H9 (cell line): Measurements from ENCODE around the gene SDK1. TPM values are rescaled to one million over a fixed set of nuclear protein-coding genes. Genes with fewer than 3 reads are reported as not detected.

Experiments used
- DNase-seq: peaks from one replicate; pipeline ENCODE4 v3.0.0-alpha.2; 2017
- H2AFZ ChIP-seq: one replicate; pipeline ENCODE4 v1.6.1; 2013; ENCODE audit warnings: mild to moderate bottlenecking, low read length, control low read depth, moderate library complexity
- H2AK5ac ChIP-seq: 2 replicates; pipeline ENCODE4 v1.6.1; 2013; ENCODE audit warnings: low read length, control low read depth, mixed read lengths; ENCODE audit not compliant: insufficient read length
- H2BK120ac ChIP-seq: one replicate; pipeline ENCODE4 v1.6.1; 2013; ENCODE audit warnings: low read depth, mild to moderate bottlenecking, low read length, control low read depth, inconsistent platforms; ENCODE audit not compliant: poor library complexity, severe bottlenecking
- H2BK12ac ChIP-seq: 2 replicates; pipeline ENCODE4 v1.6.1; 2013; ENCODE audit warnings: low read length, control low read depth, mixed read lengths, low read depth; ENCODE audit not compliant: insufficient read length
- H2BK15ac ChIP-seq: 2 replicates; pipeline ENCODE4 v1.6.1; 2013; ENCODE audit warnings: low read depth, low read length, control low read depth
- H2BK20ac ChIP-seq: one replicate; pipeline ENCODE4 v1.6.1; 2013; ENCODE audit warnings: low read depth, mild to moderate bottlenecking, low read length, control low read depth, inconsistent platforms; ENCODE audit not compliant: poor library complexity, severe bottlenecking
- H2BK5ac ChIP-seq: 2 replicates; pipeline ENCODE4 v1.6.1; 2013; ENCODE audit warnings: low read length, control low read depth, mixed read lengths; ENCODE audit not compliant: insufficient read length
- H3K14ac ChIP-seq: 2 replicates; pipeline ENCODE4 v1.6.1; 2013; ENCODE audit warnings: low read length, control low read depth; ENCODE audit not compliant: insufficient read depth
- H3K18ac ChIP-seq: 2 replicates; pipeline ENCODE4 v1.6.1; 2013; ENCODE audit warnings: low read depth, mild to moderate bottlenecking, mixed read lengths, low read length, control low read depth; ENCODE audit not compliant: insufficient read length
- H3K23ac ChIP-seq: 2 replicates; pipeline ENCODE4 v1.6.1; 2013; ENCODE audit warnings: low read length, control low read depth, mixed read lengths, low read depth; ENCODE audit not compliant: insufficient read length
- H3K23me2 ChIP-seq: 2 replicates; pipeline ENCODE4 v1.6.1; 2013; ENCODE audit warnings: low read depth, mild to moderate bottlenecking, mixed read lengths, low read length, control low read depth; ENCODE audit not compliant: insufficient read length, poor library complexity, severe bottlenecking
- H3K27ac ChIP-seq: 2 replicates; pipeline ENCODE4 v1.5.1; 2013; ENCODE audit warnings: low read length, control low read depth, mixed read lengths, low read depth; ENCODE audit not compliant: insufficient read length
- H3K27me3 ChIP-seq: 2 replicates; pipeline ENCODE4 v1.6.1; 2013; ENCODE audit warnings: low read length, control low read depth, inconsistent platforms; ENCODE audit not compliant: insufficient read depth
- H3K4ac ChIP-seq: 2 replicates; pipeline ENCODE4 v1.6.1; 2013; ENCODE audit warnings: low read depth, mild to moderate bottlenecking, control low read depth, inconsistent platforms, low read length, moderate library complexity
- H3K4me1 ChIP-seq: 2 replicates; pipeline ENCODE4 v1.6.1; 2013; ENCODE audit warnings: low read length, control low read depth, inconsistent platforms; ENCODE audit not compliant: insufficient read depth
- H3K4me2 ChIP-seq: 2 replicates; pipeline ENCODE4 v1.6.1; 2013; ENCODE audit warnings: low read length, control low read depth, mixed read lengths; ENCODE audit not compliant: insufficient read length, insufficient read depth
- H3K56ac ChIP-seq: 2 replicates; pipeline ENCODE4 v1.6.1; 2013; ENCODE audit warnings: low read depth, mild to moderate bottlenecking, mixed read lengths, low read length, control low read depth; ENCODE audit not compliant: insufficient read length
- H3K79me1 ChIP-seq: 2 replicates; pipeline ENCODE4 v1.6.1; 2013; ENCODE audit warnings: low read depth, mild to moderate bottlenecking, moderate library complexity, low read length, control low read depth, inconsistent platforms; ENCODE audit not compliant: insufficient read depth, poor library complexity, severe bottlenecking
- H3K79me2 ChIP-seq: 2 replicates; pipeline ENCODE4 v1.6.1; 2013; ENCODE audit warnings: low read length, control low read depth, inconsistent platforms; ENCODE audit not compliant: insufficient read depth
- H3K9ac ChIP-seq: 2 replicates; pipeline ENCODE4 v1.6.1; 2013; ENCODE audit warnings: low read length, control low read depth, mixed read lengths; ENCODE audit not compliant: insufficient read length; ENCODE audit errors: extremely low read depth
- H3K9me3 ChIP-seq: one replicate; pipeline ENCODE4 v1.6.1; 2013; ENCODE audit warnings: low read depth, low read length, inconsistent platforms; ENCODE audit not compliant: control insufficient read depth
- H3T11ph ChIP-seq: one replicate; pipeline ENCODE4 v1.6.1; 2013; ENCODE audit warnings: mild to moderate bottlenecking, low read length, control low read depth, inconsistent platforms
- H4K20me1 ChIP-seq: one replicate; pipeline ENCODE4 v1.6.1; 2013; ENCODE audit not compliant: control insufficient read depth, insufficient read length, insufficient read depth
- H4K5ac ChIP-seq: 2 replicates; pipeline ENCODE4 v1.6.1; 2013; ENCODE audit warnings: low read depth, mild to moderate bottlenecking, mixed read lengths, low read length, control low read depth; ENCODE audit not compliant: insufficient read length
- H4K8ac ChIP-seq: replicated peaks from 2 replicates; pipeline ENCODE4 v1.6.1; 2013; ENCODE audit warnings: low read length, control low read depth, mixed read lengths, low read depth; ENCODE audit not compliant: insufficient read length
- H4K91ac ChIP-seq: 2 replicates; pipeline ENCODE4 v1.6.1; 2013; ENCODE audit warnings: low read depth, mild to moderate bottlenecking, moderate library complexity, mixed read lengths, low read length, control low read depth; ENCODE audit not compliant: insufficient read length
- H3K27ac Mint-ChIP-seq, 3 experiments: 2 replicates in 2 of 3; 3 replicates in 1 of 3; pipeline ENCODE4 v1.8.0; 2020 to 2021; ENCODE audit warnings: mixed read lengths in 3 of 3, mild to moderate bottlenecking in 1 of 3, moderate library complexity in 1 of 3
- H3K27me3 Mint-ChIP-seq: 2 replicates; pipeline ENCODE4 v1.8.0; 2021; ENCODE audit warnings: low read depth, mild to moderate bottlenecking, moderate library complexity, mixed read lengths
- H3K36me3 Mint-ChIP-seq, 3 experiments: 2 replicates in 2 of 3; 3 replicates in 1 of 3; pipeline ENCODE4 v1.8.0; 2020 to 2021; ENCODE audit warnings: low read depth in 3 of 3, mixed read lengths in 3 of 3; ENCODE audit not compliant: insufficient read depth in 1 of 3
- H3K4me1 Mint-ChIP-seq, 2 experiments: 2 replicates each; pipeline ENCODE4 v1.8.0; 2020; ENCODE audit warnings: mixed read lengths in 2 of 2
- H3K4me3 Mint-ChIP-seq, 2 experiments: 2 replicates in 1 of 2; 3 replicates in 1 of 2; pipeline ENCODE4 v1.8.0; 2020 to 2021; ENCODE audit warnings: mild to moderate bottlenecking in 2 of 2, mixed read lengths in 2 of 2, moderate library complexity in 1 of 2
- H3K9me3 Mint-ChIP-seq, 2 experiments: 2 replicates in 1 of 2; 3 replicates in 1 of 2; pipeline ENCODE4 v1.8.0; 2020; ENCODE audit warnings: mild to moderate bottlenecking in 2 of 2, mixed read lengths in 2 of 2, moderate library complexity in 1 of 2
- WGBS: extraction: QIAGEN DNeasy Blood & Tissue Kit; methylation state at CpG from one replicate; pipeline ENCODE4 v1.1.7; 2013; ENCODE audit warnings: missing lambda C conversion rate, low lambda C conversion rate, mixed read lengths; ENCODE audit not compliant: insufficient read length; ENCODE audit errors: extremely low coverage; 5-methylcytosine and 5-hydroxymethylcytosine counted together
- total RNA-seq: library from RNA; stranded (reverse); gene quantifications from 2 replicates; pipeline ENCODE4 v1.2.1, GENCODE V29; 2021
- TF ChIP-seq, protein P1 (sequence below): fragments of 200-600 bp; sonication (generic); conservative IDR thresholded peaks from 3 replicates; pipeline ENCODE4 v1.8.0; 2021; ENCODE audit warnings: antibody characterized with exemption, mild to moderate bottlenecking

The SDK1 gene
- total RNA-seq, 1 experiment from 2014 or later: 8.7 TPM

DNA sequence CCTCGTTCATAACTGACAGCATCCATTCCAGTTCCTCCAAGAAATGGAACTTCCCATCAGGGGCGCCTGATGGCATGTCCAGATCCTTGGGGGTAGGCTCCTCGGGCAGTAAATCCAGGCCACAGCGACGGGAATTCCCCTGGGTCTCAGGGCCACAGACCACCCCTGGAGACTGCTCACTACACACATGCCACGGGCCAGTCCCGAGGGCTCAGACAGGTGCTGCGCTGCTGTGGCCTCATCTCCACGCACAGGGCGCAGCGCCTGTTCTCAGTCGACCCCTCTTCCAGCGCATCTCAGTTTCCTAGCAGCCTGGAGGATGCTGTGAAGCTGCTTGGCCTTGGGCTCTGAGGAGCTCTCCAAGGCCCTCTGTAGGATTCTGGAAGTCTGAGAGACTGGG, 907.5 kb downstream of the SDK1 start:
- no peaks in the 10 kb centered on the region for H3K27me3 Mint-ChIP-seq
- Histone ChIP-seq H3K79me2 (no peaks in the 10 kb centered on the region), H2AK5ac (no peak overlapping the region), H3K23ac (no peak overlapping the region), H4K5ac (no peak overlapping the region), H3K9ac (no peak overlapping the region), H3K27me3 (no peaks in the 10 kb centered on the region), H2BK120ac (no peak overlapping the region), H3K56ac (no peak overlapping the region), H3K14ac (no peak overlapping the region), H3K4me1 (no peaks in the 10 kb centered on the region), H3K27ac (no peak overlapping the region), H3K4ac (no peak overlapping the region), H2AFZ (no peak overlapping the region), H3K23me2 (no peaks in the 10 kb centered on the region), H4K8ac (no peak overlapping the region), H3K4me2 (no peak overlapping the region), H3K18ac (no peak overlapping the region), H3T11ph (no peak overlapping the region), H2BK12ac (no peak overlapping the region), H4K91ac (no peak overlapping the region), H2BK20ac (no peak overlapping the region), H3K79me1 (no peaks in the 10 kb centered on the region), H3K9me3 (no peaks in the 10 kb centered on the region), H2BK15ac (no peak overlapping the region), H4K20me1 (no peaks in the 10 kb centered on the region), H2BK5ac (no peak overlapping the region)
- DNase-seq: no peak
- TF ChIP-seq, protein P1, sequence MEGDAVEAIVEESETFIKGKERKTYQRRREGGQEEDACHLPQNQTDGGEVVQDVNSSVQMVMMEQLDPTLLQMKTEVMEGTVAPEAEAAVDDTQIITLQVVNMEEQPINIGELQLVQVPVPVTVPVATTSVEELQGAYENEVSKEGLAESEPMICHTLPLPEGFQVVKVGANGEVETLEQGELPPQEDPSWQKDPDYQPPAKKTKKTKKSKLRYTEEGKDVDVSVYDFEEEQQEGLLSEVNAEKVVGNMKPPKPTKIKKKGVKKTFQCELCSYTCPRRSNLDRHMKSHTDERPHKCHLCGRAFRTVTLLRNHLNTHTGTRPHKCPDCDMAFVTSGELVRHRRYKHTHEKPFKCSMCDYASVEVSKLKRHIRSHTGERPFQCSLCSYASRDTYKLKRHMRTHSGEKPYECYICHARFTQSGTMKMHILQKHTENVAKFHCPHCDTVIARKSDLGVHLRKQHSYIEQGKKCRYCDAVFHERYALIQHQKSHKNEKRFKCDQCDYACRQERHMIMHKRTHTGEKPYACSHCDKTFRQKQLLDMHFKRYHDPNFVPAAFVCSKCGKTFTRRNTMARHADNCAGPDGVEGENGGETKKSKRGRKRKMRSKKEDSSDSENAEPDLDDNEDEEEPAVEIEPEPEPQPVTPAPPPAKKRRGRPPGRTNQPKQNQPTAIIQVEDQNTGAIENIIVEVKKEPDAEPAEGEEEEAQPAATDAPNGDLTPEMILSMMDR: no peak
- no peaks in the 10 kb centered on the region for H3K9me3 Mint-ChIP-seq
- peaks cover 4 to 14% of the 10 kb centered on the region in 2 experiments; a peak in 3 of 4 replicates for H3K4me1 Mint-ChIP-seq
- no CpG with 5 or more reads among the region's 13 CpGs for WGBS
- no peak overlapping the region for H3K27ac Mint-ChIP-seq
- H3K36me3 Mint-ChIP-seq: no peaks in the 10 kb centered on the region
- no peak overlapping the region for H3K4me3 Mint-ChIP-seq
